HepG2 (cell line): ENCODE results near the gene KIF1B. TPM values are rescaled to one million over a fixed set of nuclear protein-coding genes. Genes with fewer than 3 reads are reported as not detected.
A peak's percentile ranks its signal among the peaks of the same experiment; 100 is the strongest.

Experiments
- ATAC-seq: fragments of 200-7000 bp; cut with Tn5 transposase; 3 replicates; pipeline ENCODE4 v1.9.1; 2020; ENCODE audit warnings: mild to moderate bottlenecking, moderate library complexity
- BruUV-seq: library from RNA; stranded (reverse); fragments of 400-500 nt; replicated peaks from 2 replicates; lab custom pipeline; 2021; lab: Mats Ljungman, UMichigan
- CTCF ChIA-PET: fragments of 300-600 bp; formaldehyde crosslinking; extraction: SDS; loops from one replicate; lab custom pipeline; 2021; ENCODE audit warnings: low total read pairs, inconsistent platforms, low intra/inter-chr PET ratio; lab: Yijun Ruan, JAX
- POLR2A ChIA-PET: fragments of 350-600 bp; sonication (Branson Sonifier 250); formaldehyde crosslinking; loops from one replicate; lab custom pipeline; 2020; ENCODE audit warnings: antibody characterized with exemption, inconsistent platforms; lab: Yijun Ruan, JAX
- DNase-seq: peaks from one replicate; pipeline ENCODE4 v3.0.0-alpha.2; 2015; ENCODE audit warnings: low spot score
- FAIRE-seq: peaks from 3 replicates; lab custom pipeline; 2011; peaks lifted over from hg19 to GRCh38; lab: Jason Lieb, UNC
- H2AFZ ChIP-seq: one replicate; pipeline ENCODE4 v1.6.1; 2011; ENCODE audit warnings: low read length, inconsistent platforms
- H3K27ac ChIP-seq: fragments of 300-600 bp; 3 replicates; pipeline ENCODE4 v1.8.0; 2011; ENCODE audit warnings: mixed run types, mild to moderate bottlenecking, mixed read lengths, low read length, inconsistent platforms; ENCODE audit not compliant: insufficient read depth; ENCODE audit errors: extremely low read length
- H3K27me3 ChIP-seq, 2 experiments: fragments of 200-600 bp in 1 of 2; 2 replicates in 1 of 2; 3 replicates in 1 of 2; pipeline versions ENCODE4 v1.6.0 to v1.8.0; 2011; ENCODE audit warnings: low read length in 2 of 2, mild to moderate bottlenecking in 2 of 2, moderate library complexity in 2 of 2, inconsistent platforms in 1 of 2; ENCODE audit not compliant: insufficient read depth in 2 of 2, control insufficient read depth in 1 of 2
- H3K36me3 ChIP-seq, 2 experiments: fragments of 200-600 bp in 1 of 2; replicated peaks in 1 of 2; 2 replicates in 1 of 2; 3 replicates in 1 of 2; pipeline versions ENCODE4 v1.5.1 to v1.8.0; 2011; ENCODE audit warnings: low read length in 2 of 2, inconsistent platforms in 1 of 2; ENCODE audit not compliant: insufficient read depth in 2 of 2, control insufficient read depth in 1 of 2
- H3K4me1 ChIP-seq: 2 replicates; pipeline ENCODE4 v1.5.1; 2012; ENCODE audit warnings: low read length, inconsistent platforms; ENCODE audit not compliant: insufficient read depth
- H3K4me2 ChIP-seq: 2 replicates; pipeline ENCODE4 v1.6.0; 2011; ENCODE audit warnings: low read depth, low read length, inconsistent platforms
- H3K4me3 ChIP-seq, 3 experiments: fragments of 200-600 bp in 1 of 3; sonication (generic), shearing (Covaris generic) in 1 of 3; replicated peaks in 1 of 3; 2 replicates each; pipeline ENCODE4 v1.5.1; 2011 to 2016; ENCODE audit warnings: low read length in 3 of 3, inconsistent platforms in 2 of 3, low read depth in 2 of 3, mild to moderate bottlenecking in 2 of 3, control low read depth in 1 of 3, mixed read lengths in 1 of 3; ENCODE audit not compliant: insufficient read depth in 1 of 3
- H3K79me2 ChIP-seq: one replicate; pipeline ENCODE4 v1.6.1; 2011; ENCODE audit warnings: low read length, inconsistent platforms; ENCODE audit not compliant: insufficient read depth
- H3K9ac ChIP-seq: 2 replicates; pipeline ENCODE4 v1.6.0; 2011; ENCODE audit warnings: mild to moderate bottlenecking, low read depth, low read length, inconsistent platforms; ENCODE audit not compliant: insufficient read depth
- H3K9me3 ChIP-seq: 2 replicates; pipeline ENCODE4 v1.5.1; 2012; ENCODE audit warnings: mild to moderate bottlenecking, low read length
- H4K20me1 ChIP-seq: 2 replicates; pipeline ENCODE4 v1.6.0; 2011; ENCODE audit warnings: inconsistent platforms, mild to moderate bottlenecking, low read length, moderate library complexity; ENCODE audit not compliant: insufficient read depth
- FOSL2 ChIP-seq: sonication (generic); formaldehyde crosslinking; IDR thresholded peaks from 2 replicates; pipeline ENCODE4 v1.4.0; 2020; ENCODE audit warnings: missing genetic modification reagents
- FOXA1 ChIP-seq, 2 experiments: fragments of 450-650 bp in 1 of 2; sonication (generic) in 1 of 2; formaldehyde crosslinking in 1 of 2; IDR thresholded peaks; 2 replicates each; pipeline versions ENCODE4 v1.4.0 to v1.6.1; 2016 to 2020; ENCODE audit warnings: missing genetic modification reagents in 1 of 2
- FOXA3 ChIP-seq: IDR thresholded peaks from 2 replicates; pipeline ENCODE4 v1.6.1; 2016; ENCODE audit warnings: missing genetic modification reagents, missing compliant biosample characterization
- FOXP1 ChIP-seq, 2 experiments: fragments of 450-650 bp in 1 of 2; IDR thresholded peaks; 2 replicates each; pipeline ENCODE4 v1.6.1; 2017 to 2018; ENCODE audit warnings: antibody characterized with exemption in 1 of 2
- NCOA5 ChIP-seq: sonication (generic); formaldehyde crosslinking; IDR thresholded peaks from 2 replicates; pipeline ENCODE4 v1.4.0; 2020; ENCODE audit warnings: missing genetic modification reagents
- ZFY ChIP-seq: sonication (generic); formaldehyde crosslinking; IDR thresholded peaks from 2 replicates; pipeline ENCODE4 v1.4.0; 2020; ENCODE audit warnings: missing genetic modification reagents
- ZNF431 ChIP-seq: sonication (generic); formaldehyde crosslinking; IDR thresholded peaks from 2 replicates; pipeline ENCODE4 v1.9.0; 2022; ENCODE audit warnings: missing genetic modification reagents, low read depth, mild to moderate bottlenecking, borderline replicate concordance
- ZNF441 ChIP-seq: sonication (generic); formaldehyde crosslinking; IDR thresholded peaks from 2 replicates; pipeline ENCODE4 v1.7.0; 2021; ENCODE audit warnings: missing genetic modification reagents, borderline replicate concordance
- ZNF7 ChIP-seq: IDR thresholded peaks from 2 replicates; pipeline ENCODE4 v1.6.1; 2016; ENCODE audit warnings: missing biosample characterization, missing genetic modification reagents
- ZNF770 ChIP-seq: sonication (generic); formaldehyde crosslinking; IDR thresholded peaks from 2 replicates; pipeline ENCODE4 v1.5.0; 2020; ENCODE audit warnings: mild to moderate bottlenecking, missing genetic modification reagents
- WGBS: methylation state at CpG from one replicate; pipeline ENCODE4 v1.1.6; 2017; ENCODE audit warnings: low lambda C conversion rate; 5-methylcytosine and 5-hydroxymethylcytosine counted together
- in situ Hi-C: cut with HindIII; loops from 2 replicates; pipeline ENCODE4 v1.10.0; 2017; ENCODE audit warnings: low pct_unique_long_range_greater_than_20kb; ENCODE audit not compliant: extremely low pct_ligation_motif_present
- intact Hi-C: fragments of 100-400 bp; cut with micrococcal nuclease; formaldehyde crosslinking; loops from one replicate; pipeline ENCODE4 v1.10.0; 2022; ENCODE audit not compliant: unreplicated experiment
- polyA plus RNA-seq, 8 experiments: library from polyadenylated mRNA; depleted of rRNA in 3 of 8; stranded (reverse) in 7 of 8; unstranded in 1 of 8; fragments of >200 nt; fragmentation: Illumina TruSeq in 4 of 8; extraction: Trizol in 4 of 8; gene quantifications; 2 replicates each; pipeline versions ENCODE4 v1.2.1 to v1.2.3, GENCODE V29; 2011 to 2016; ENCODE audit warnings: low read depth in 4 of 8, missing spikeins in 1 of 8, mixed read lengths in 1 of 8; ENCODE audit not compliant: insufficient read depth in 1 of 8
- total RNA-seq, 5 experiments: library from RNA; depleted of rRNA; stranded (reverse); fragments of >200 nt; fragmentation: Illumina TruSeq; extraction: Trizol; gene quantifications; 2 replicates each; pipeline ENCODE4 v1.2.3, GENCODE V29; 2016; ENCODE audit warnings: low read depth in 1 of 5

The KIF1B gene
- total and polyA plus RNA-seq, 2 of the 13 experiments (the other 11 are each of a cell fraction or from before 2014, with no cell fraction given) = 26.7 to 32.5 TPM

GRCh38 chr1:10380594-10381275 lies 170.4 kb downstream of the KIF1B start:
- H3K27me3 ChIP-seq = no peaks in the 10 kb centered on the region
- no peaks in the 10 kb centered on the region for H3K9me3 ChIP-seq
- no peaks in the 10 kb centered on the region for H3K79me2 ChIP-seq
- no peak overlapping the region for H3K27ac ChIP-seq
- FAIRE-seq = peak; percentile 39
- no peak overlapping the region for H3K9ac ChIP-seq
- intact Hi-C loops (no loop called here), in situ Hi-C loops (loop anchor here (10.0 kb wide), 1 partner anchor 94 kb away; the partner anchor contains the start of genes DFFA and PEX14)
- H3K36me3 ChIP-seq = peaks cover 11 to 29% of the 10 kb centered on the region in 2 experiments
- ChIA-PET POLR2A (interaction anchor here (0.9 kb wide), 1 partner anchor 18 kb away, joined by 3 read pairs; the partner anchor contains the start of gene PGD), CTCF (no interaction called here)
- peak; percentile 30 for DNase-seq
- H3K4me2 ChIP-seq = no peak overlapping the region
- no peak overlapping the region for H3K4me3 ChIP-seq
- no peaks in the 10 kb centered on the region for H4K20me1 ChIP-seq
- no peak overlapping the region for H2AFZ ChIP-seq
- no peak for TF ChIP-seq FOXA1 (IDR thresholded peaks at IDR 0.05)
- TF ChIP-seq FOXA1 (CRISPR knock-in tag; IDR thresholded peaks at IDR 0.05) = 0 out of 2 replicates have a peak, but pooled peaks have one; percentile 28
- TF ChIP-seq ZNF7 (CRISPR knock-in tag) = 0 out of 2 replicates have a peak, but pooled peaks have one; percentile 29
- TF ChIP-seq FOXP1 (IDR thresholded peaks at IDR 0.05) = no peak
- TF ChIP-seq FOXP1 (CRISPR knock-in tag; IDR thresholded peaks at IDR 0.05) = 0 out of 2 replicates have a peak, but pooled peaks have one; percentile 21
- no peak for TF ChIP-seq ZNF431 (CRISPR knock-in tag)
- TF ChIP-seq FOSL2 (CRISPR knock-in tag) = peak; percentile 50
- 0 out of 2 replicates have a peak, but pooled peaks have one; percentile 42 for TF ChIP-seq ZNF441
- TF ChIP-seq NCOA5 = no peak
- no peak for TF ChIP-seq ZFY (CRISPR knock-in tag)
- 0 out of 2 replicates have a peak, but pooled peaks have one; percentile 13 for TF ChIP-seq FOXA3 (CRISPR knock-in tag)
- 0 out of 2 replicates have a peak, but pooled peaks have one; percentile 18 for TF ChIP-seq ZNF770 (CRISPR knock-in tag)
- WGBS = 91% methylated on average over 5 of the region's 5 CpGs
- ATAC-seq = peak; percentile 67
- TSS peak; percentile 25 for BruUV-seq
- peaks cover 20% of the 10 kb centered on the region for H3K4me1 ChIP-seq
